GM19463 (cell line): ENCODE data around the gene GLRX.
A peak's percentile ranks its signal among the peaks of the same experiment; 100 is the strongest.

Source experiments
- ATAC-seq: cut with Tn5 transposase; IDR thresholded peaks from one replicate; pipeline ENCODE4 v1.9.1; 2021; ENCODE audit warnings: mild to moderate bottlenecking, moderate library complexity; ENCODE audit not compliant: unreplicated experiment

GLRX gene

GRCh38 chr5:95810305-95811125, 12.0 kb downstream of the GLRX start:
- no peak for ATAC-seq

GRCh38 chr5:95809414-95809960, 13.0 kb downstream of the GLRX start:
- ATAC-seq, result no peak

DNA sequence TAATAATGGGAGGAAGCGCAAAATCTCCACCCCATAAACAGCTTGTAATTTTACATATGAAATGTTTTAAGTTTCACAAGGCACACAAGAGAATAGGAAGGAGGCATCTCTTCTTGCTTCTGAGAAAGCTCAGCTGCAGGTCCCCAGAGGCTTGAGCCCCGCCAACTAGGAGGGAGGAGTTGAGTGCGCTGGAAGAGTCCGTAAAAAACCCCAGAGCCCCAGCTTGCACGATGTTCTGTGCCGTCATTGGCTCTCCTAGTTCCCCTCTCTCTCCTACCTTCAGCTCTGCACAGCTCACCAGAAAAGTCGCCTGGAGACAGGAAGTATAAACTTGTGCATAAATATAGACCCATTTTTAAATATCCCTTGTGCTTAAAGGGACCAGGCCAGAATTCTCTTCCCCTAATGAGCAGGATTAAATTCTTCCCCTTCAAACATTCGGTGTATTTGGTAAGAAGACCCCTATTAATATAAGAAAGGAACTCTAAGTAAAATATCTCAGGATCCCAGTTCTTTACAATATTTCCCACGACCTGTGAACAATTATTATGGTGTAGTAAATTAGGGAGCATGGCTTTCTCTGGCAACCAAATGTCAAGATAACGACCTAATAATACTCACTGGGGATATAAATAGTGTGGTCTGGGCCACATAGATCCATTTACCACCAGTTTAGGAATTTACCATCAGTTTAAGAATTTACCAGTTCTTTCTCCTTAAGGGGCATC, 13.7 kb downstream of the GLRX start:
- ATAC-seq, result peak; percentile 98

DNA sequence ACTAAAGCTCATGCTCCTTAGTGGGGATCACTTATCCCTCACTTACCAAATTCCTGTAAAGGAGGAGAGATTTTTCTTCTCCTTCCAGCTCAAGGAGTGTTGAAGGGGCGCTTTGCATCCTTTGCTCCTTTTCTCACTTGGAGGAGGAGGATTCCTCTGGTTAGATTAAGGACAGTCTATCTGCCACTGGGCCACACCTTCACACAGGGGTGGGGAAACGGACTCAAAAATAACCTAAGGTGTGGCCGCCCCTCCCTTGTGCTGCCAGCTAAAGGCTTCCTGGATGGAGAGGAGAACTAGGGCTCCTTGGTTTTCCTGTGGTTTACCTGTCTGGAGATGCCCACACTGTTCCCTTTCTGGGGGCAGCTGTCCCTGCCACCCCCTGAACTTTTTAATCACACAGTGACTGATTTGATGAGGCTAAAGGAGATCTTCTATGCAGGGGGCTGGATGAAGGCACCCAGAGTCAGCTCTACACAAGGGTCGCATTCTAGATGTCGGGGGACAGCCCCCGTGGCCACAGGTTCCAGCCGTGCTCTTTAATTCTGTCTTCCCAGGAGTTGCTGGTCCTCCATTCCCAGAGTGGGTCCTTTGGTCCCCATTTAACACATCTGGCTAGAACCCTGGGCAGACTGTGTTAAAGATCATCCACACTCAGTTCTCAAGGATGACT, 14.4 kb downstream of the GLRX start:
- ATAC-seq, result no peak

- no peak for ATAC-seq
These were observed 15.8 kb downstream of the GLRX start for GRCh38 chr5:95806687-95807086.

DNA sequence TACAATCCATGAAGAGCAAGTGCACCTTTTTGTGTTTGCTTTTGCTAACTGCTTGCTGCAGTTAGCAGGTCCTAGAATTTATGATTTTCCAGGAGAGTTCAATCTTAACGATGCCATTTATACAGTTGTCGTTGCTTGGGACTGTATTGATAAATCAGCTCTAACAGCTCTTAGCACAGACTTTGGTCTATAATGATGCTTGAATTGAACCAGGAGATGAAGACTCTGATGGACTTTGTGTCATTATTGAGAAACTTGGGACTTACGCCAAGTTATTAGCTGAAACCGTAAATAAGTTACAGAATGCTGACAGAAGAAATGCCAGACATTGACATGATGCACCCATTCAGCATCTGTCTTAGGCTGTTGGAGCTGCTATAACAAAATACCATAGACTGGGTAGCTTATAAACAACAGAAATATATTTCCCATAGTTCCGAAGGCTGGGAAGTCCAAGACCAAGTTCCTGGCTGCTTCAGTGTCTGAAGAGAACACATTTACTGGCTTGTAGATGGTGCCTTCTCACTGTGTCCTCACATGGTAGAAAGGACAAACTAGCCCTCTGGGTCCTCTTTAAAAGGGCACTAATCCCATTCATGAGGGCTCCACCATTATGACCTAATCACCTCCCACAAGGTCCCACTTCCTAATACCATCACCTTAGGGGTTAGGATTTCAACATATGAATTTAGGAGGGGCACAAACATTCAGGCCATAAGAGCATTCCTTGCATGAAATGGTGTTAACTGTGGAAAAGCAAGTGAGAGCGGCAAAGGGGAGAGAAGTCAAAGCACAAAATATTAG, 17.6 kb downstream of the GLRX start:
- ATAC-seq, result no peak

DNA sequence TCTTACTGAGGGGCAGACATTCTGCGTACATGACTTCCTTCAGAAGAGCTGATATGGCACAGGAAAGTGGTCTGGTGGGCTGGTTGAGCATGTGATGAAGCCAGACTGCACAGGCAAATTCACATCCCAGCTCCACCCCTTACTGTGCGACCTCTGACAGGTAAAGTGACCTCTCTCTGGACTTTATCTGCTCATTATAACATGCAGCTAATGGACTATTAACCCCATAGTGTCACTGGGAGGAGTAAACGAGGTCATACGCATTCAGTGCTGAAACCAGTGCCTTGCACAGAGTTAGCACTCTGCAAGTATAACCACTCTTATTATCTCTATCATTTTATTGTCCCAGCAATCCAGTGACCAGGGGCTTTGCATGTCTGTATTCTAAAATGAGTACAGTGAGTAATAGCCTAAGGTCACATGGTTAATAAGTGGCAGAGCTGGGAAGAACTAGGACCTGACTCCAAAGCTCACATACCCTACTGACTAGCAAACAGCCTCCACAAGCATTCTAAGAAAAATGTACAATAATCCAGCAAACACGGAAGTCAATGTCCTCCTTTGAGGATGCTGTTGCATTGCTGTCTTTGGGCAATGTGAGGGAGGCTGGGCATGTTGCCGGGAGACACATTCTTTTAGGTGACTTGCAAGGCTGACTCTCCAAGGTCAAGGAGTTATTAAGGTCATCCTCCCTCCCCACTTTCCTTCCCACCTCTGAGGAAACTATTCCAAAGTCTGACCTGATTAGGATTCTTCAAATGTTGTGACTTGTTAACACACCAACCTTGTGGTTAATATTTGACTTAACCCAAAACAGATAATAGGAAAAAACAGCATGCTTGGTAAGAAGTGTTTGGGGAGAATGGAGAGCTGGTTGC, 19.0 kb downstream of the GLRX start:
- ATAC-seq, result no peak

- no peak for ATAC-seq
These were observed 20.6 kb downstream of the GLRX start for GRCh38 chr5:95801961-95802360.

- no peak for ATAC-seq
These were observed 21.0 kb downstream of the GLRX start for GRCh38 chr5:95801532-95801931.

DNA sequence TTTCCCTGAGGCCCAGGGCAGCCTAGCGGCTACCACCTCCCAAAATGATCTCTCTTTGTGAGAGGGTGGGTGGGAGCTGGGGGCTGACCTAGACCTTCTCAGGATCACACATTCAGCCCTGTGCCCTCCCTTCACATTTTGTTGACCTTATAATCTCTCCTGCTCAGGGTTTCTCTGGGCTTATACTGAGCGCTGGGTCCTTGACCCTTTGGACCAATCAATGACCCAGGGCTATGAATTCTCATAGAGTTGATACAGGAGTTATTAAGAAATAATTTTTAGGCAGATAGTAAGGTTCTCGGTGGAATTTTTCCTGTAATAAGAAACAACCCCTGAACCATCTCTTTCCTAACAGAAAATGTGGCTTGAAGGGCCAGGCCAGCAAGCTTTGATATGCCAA, 22.0 kb downstream of the GLRX start:
- no peak for ATAC-seq

GRCh38 chr5:95799191-95799835, 23.2 kb downstream of the GLRX start:
- ATAC-seq, result no peak

DNA sequence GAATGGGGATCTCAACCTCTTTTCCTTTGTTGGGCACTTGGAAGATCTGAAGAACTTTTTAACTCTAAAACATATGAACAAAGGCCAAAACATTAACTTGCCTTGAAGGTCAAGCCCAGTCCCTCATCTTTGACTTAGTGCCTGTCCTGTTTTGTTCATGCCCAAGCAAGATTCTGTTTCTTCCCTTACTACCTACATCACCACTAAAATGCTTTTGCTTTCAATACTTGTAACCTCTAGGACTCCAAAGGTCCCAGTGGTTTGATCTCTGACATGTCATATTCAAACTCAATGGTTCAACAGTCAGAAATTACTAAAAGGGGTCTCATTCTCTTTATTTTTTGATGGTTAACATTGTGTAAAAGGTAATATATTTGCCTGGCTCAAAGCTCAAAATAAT, 24.0 kb downstream of the GLRX start:
- ATAC-seq, result no peak

DNA sequence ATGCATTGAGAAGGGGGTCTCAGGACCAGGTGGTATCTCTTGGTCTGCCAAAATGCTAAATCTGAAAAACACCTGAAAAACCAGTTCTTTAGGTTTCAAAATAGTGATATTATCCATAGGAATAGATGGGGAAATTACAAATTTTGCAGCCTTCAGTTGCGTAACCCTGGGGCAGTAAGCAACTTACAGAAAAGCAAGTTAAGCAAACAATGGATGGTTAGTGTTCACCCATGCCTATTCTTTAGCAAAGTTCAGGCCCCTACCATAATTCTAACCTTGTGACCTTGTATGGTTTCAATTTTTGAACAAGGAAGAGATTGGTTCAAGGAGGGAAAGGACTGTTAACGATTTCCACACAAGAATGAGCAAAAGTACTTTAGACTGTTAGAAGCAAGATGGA, 24.5 kb downstream of the GLRX start:
- ATAC-seq, result no peak

DNA sequence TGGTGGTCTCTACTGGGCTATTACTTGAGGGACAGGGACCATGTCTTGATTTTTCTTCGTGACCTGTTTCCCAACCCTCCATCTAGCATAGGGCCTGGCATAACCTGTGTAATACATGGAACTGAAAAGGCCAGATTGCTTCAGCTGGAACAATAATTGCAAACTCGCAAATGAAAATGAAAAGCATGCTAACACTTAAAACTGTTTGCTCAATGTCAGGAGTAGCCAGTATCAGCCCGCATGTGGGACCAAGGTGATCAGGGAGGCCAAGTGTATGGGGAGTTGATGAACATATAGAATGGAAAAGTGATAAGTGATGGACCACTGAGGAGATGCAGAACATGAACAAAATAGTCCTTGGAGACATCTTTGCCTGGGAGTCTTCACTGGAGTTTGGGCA, 25.2 kb downstream of the GLRX start:
- no peak for ATAC-seq

DNA sequence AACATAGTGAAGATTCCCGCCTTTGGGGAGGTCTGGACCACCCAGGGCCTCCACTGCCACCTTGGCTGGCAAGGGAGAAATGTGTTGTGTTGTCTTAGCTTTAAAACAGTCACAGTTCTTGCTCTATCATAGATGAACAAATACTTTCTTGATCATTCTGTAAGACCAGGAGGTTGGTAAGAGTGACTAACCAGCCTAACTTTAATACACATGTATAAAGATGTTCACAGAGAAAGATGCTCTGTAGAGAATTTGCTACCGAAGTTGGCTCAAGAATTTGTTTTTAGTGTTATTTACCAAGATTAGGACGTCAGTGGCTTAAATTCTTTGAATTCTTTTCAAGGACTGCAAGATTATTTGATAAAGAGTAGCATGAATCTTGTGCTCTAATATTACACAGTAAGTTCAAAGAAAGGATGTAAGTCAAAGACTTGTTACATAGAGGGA, 28.4 kb downstream of the GLRX start:
- no peak for ATAC-seq

DNA sequence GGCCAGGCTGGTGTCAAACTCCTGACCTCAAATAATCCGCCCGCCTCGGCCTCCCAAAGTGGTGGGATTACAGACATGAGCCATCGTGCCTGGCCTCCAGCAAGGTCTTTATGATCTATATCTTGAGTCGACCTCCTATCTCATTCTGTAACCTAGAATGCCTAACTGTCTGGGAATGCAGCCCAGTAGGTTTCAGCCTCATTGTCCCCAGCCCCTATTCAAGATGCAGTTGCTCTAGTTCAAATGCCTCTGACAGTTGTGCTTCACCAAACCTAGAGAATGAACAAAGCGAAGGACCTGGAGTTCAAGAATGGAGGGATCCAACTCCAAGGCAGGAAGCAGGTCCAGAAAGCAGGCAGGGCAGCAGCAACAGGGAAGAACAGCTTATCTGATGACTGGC, 30.8 kb downstream of the GLRX start:
- ATAC-seq, result no peak

- ATAC-seq, result no peak
These were observed 34.0 kb downstream of the GLRX start for GRCh38 chr5:95788493-95788892.

- no peak for ATAC-seq
These were observed 35.6 kb downstream of the GLRX start for GRCh38 chr5:95786821-95787418.
